ENCODE results near the gene S100A3.
"Not testable (repeated sequence)": the region's sequence is repeated elsewhere in the genome, so short reads cannot be mapped to it uniquely, and the experiment has no call there.

Gene S100A3

DNA sequence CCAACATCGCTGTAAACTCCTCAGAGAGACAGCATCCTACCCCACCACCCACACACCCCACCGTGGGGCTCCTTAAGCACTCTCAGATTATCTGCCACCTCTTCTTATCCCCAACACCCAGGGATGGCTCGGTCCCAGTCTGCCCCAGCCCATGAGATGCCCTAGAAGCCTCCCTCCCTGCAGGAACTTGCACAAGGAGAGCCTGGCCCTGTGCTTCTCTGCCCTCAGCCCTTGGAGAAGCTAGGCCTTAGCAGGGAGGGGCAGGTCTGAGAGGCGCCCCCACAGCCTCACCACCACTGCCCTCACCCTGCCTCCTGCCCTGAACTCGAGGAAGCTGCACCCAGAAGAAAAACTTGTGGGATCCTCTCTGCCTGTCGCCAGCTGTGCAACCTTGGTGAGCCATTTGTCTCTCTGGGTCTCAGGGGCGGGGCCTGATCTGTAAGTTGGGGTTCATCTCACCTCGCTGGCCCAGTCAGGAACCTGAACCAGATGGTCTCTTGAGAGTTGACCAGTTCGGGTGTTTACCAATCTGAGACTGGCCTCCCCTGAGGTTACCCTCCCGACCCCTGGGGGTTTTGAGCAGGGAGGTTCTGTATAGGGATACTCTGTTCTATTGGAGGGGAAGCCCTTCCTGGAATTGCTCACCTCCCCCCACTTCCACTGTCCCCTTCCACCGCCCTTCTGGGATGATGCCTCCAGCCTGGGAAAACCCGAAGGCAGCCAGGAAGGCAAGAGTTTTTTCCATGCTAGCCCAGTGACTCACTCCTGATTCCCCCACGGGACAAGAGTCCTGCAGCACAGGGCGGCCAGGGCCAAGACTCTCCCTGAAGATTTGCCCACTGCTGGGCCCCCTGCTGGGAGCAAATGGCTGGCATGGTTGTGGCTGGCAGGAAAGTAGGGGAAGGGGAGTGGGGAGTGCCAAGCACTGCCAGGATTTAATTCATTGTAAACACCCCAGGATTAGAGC is at the start of gene S100A3:
S100A3 (minus strand) TSS at position 537 of the 967 bp plus-strand sequence. CDS start 773 bp downstream, outside the sequence.
- DNase-seq: no peak

- no peak for DNase-seq
Observed at GRCh38 chr1:153598309-153599172, 49.5 kb upstream of the S100A3 start.

DNA sequence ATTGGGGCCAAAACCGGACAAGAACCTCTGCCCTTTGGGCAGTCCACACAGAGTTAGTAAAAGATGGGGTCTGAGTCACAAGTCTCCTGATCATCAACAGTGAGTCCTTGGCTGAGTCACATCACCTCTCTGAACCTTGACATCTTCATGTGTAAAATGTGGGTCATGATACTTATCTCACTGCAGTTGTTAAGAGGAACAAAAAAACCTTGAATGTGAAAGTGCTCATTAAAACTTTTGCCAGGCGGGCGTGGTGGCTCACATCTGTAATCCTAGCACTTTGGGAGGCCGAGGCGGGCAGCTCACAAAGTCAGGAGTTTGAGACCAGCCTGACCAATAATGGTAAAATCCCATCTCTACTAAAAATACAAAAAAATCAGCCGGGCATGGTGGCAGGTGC is 48.1 kb upstream of the S100A3 start:
- no peak for DNase-seq

GRCh38 chr1:153592748-153593147 is 43.7 kb upstream of the S100A3 start:
- no peak for DNase-seq

DNA sequence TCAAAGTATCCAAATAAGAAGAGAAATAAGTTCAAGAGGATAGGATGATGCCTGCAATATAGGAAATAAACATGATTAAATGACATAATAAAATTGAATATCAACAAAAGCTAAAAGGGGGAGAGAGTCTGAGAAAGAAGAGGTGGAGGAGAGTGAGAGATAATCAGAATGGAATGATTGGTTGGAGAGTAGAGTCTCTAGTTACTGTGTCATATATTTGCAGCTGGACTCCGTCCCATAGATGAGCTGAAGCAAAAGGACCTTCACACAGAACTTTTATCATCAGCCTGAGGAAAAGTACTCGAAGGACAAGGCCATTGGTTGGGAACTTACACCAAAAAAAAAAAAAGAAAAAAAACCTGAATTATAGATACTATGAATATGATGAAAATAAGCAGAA is 39.4 kb upstream of the S100A3 start:
- no peak for DNase-seq

- not testable (repeated sequence) for DNase-seq
Observed at GRCh38 chr1:153588033-153588432, 39.0 kb upstream of the S100A3 start.

DNA sequence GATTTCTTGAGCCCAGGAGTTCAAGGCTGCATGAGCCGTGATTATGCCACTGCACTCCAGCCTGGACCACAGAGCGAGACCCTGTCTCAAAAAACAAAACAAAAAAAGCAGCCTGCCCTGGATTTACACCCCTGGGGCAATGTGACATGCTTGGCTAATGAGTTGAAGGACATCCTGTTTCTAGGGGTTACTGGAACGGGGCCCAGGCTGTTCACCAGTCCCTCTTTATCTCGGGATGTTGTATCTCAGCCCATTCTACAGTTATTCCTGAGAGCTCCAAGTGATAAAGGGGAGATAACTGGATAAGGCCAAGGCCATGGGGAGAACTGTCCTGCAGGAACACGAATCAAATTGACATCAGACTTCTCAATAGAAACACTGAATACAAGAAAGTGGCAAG is 38.3 kb upstream of the S100A3 start:
- no peak for DNase-seq

GRCh38 chr1:153586347-153586746 is 37.3 kb upstream of the S100A3 start:
- DNase-seq: no peak

- DNase-seq: no peak
Observed at GRCh38 chr1:153585006-153585405, 35.9 kb upstream of the S100A3 start.

DNA sequence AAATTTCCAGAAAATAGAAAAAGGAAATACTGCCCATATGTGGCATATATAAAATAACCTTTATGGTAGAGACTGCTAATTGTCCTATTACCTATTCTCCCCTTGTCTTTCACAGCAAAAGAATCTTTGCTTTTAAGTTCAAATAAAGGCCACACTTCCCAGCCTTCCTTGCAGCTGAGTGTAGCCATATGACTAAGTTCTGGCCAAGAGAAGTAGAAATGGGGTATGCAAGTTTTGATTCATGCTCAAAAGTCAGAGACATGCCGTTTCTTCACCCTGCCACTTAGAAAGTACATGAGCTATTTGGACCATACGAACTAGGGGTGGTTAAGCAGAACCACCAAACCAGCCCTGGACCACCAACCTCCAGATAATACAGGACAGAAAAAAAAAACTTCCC is 34.9 kb upstream of the S100A3 start:
- no peak for DNase-seq

GRCh38 chr1:153583514-153583913 is 34.5 kb upstream of the S100A3 start:
- not testable (repeated sequence) for DNase-seq

DNA sequence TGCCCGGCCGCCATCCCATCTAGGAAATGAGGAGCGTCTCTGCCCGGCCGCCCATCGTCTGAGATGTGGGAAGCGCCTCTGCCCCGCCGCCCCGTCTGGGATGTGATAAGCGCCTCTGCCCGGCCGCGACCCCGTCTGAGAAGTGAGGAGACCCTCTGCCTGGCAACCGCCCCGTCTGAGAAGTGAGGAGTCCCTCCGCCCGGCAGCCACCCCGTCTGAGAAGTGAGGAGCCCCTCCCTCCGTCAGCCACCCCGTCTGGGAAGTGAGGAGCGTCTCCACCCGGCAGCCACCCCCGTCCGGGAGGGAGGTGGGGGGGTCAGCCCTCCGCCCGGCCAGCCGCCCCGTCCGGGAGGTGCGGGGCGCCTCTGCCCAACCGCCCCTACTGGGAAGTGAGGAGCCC is 33.8 kb upstream of the S100A3 start:
- not testable (repeated sequence) for DNase-seq

- no peak for DNase-seq
Observed at GRCh38 chr1:153578936-153579335, 29.9 kb upstream of the S100A3 start.

GRCh38 chr1:153578490-153578889 is 29.4 kb upstream of the S100A3 start:
- DNase-seq: no peak

GRCh38 chr1:153577624-153578051 is 28.6 kb upstream of the S100A3 start:
- DNase-seq: no peak

- no peak for DNase-seq
Observed at GRCh38 chr1:153577138-153577537, 28.1 kb upstream of the S100A3 start.

DNA sequence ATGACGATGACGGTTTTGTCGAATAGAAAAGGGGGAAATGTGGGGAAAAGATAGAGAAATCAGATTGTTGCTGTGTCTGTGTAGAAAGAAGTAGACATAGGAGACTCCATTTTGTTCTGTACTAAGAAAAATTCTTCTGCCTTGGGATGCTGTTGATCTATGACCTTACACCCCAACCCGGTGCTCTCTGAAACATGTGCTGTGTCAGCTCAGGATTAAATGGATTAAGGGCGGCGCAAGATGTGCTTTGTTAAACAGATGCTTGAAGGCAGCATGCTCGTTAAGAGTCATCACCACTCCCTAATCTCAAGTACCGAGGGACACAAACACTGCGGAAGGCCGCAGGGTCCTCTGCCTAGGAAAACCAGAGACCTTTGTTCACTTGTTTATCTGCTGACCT is 26.4 kb upstream of the S100A3 start:
- not testable (repeated sequence) for DNase-seq

GRCh38 chr1:153575081-153575491 is 26.0 kb upstream of the S100A3 start:
- DNase-seq: not testable (repeated sequence)

DNA sequence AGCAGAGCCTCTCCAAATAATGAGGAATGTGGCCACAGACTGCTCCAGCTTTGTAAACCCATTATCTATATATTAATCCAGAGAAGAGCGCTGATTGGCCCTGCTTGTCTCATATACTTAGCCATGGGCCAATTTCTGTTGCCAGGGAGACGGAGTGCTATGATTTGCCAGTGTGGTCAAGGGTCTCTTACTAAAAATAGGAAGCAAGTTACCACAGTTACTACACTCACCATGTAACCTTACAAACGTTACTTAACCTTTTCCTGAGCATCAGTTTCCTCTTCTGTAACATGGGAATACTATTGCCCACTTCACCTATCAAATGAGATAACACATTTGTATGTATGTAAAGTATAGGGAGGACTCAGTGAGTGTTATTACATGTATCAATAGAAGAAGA is 24.3 kb upstream of the S100A3 start:
- DNase-seq: no peak

DNA sequence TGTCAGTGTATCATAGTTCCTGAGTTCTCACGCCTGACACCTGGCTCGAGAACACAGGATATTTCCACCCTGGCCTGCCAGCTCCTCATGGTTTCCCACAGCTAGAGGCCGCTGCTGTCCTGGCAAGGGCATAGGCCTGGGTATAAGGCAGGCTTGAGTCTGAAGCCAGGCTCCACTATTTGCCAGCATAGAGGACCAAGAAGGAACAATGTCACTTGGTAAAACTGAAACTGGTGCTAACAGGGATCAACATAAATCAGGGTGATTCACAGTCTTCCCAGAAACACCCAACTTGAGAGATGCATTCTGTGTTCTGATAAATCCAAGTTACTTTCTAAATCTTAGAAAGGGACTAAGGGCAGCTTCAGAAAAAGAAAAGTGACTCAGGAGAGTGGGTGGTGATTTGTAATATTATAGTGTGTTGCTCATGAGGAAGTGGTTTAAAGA is 23.5 kb upstream of the S100A3 start:
- DNase-seq: peak; percentile 33 to 49

- no peak for DNase-seq
Observed at GRCh38 chr1:153571706-153572105, 22.6 kb upstream of the S100A3 start.

DNA sequence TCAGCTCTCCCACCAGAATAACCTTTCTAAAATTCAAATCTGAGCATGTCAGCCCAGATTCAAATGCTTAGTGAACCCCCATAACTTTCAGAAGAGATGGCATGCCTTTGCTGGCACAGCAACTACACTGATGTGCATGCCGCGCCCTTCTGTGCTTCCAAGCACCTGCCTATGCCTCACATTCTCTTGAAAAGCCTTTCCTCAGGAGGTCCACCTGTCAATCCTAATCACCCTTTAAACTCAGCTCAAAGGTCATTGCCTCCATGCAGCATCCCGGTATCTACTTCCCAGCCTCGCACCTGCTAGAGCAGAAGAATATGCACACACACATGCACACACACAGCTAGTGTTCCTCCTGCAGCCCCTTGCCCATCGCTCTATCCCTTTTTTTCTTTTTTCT is 21.8 kb upstream of the S100A3 start:
- DNase-seq: no peak

DNA sequence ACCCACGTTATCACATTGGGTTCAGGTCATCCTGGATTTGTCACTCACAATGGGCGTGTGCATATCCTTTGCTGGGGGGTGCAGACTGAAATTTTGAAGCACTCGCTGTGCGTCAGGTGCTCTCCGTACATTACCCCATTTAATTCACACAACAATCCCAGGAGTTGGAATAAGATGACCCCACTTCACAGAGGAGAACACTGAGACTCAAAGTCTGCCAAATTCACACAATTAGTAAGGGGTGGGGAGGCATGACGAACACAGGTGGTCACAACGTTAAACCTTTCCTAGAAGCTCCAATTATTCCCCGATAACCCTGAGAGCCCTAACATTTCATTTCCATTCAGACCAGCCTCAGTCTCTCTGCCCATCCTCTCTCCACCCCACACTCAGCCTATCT is 20.4 kb upstream of the S100A3 start:
- DNase-seq: no peak
